GM12872 (cell line): ENCODE data around the gene PCGF2.

Experiments
- TF ChIP-seq, protein P1 (sequence below): IDR thresholded peaks from 3 replicates; pipeline ENCODE4 v1.5.1; 2011; ENCODE audit warnings: low read depth, mild to moderate bottlenecking, low read length, moderate library complexity; ENCODE audit not compliant: insufficient read depth

PCGF2 gene

DNA sequence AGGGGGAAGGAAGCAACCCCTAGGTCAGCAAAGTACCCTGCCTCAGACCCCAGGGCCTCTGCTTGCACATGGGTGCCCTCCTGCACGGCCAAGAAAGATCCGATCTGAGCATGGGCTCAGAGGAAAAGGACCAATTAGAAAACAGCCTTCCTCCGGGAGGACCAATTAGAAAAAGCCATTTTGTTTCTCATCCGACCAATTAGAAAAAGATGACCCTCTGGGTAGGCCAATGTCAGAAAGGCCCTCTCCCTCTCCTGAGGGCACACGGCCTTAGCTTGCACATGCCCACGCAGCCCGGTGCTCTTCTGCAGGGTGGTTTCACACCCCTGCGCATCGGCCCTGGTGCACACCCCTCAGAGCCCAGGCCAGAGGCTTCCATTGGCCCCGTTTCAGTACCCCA is 23.1 kb downstream of the PCGF2 start:
- TF ChIP-seq, protein P1, sequence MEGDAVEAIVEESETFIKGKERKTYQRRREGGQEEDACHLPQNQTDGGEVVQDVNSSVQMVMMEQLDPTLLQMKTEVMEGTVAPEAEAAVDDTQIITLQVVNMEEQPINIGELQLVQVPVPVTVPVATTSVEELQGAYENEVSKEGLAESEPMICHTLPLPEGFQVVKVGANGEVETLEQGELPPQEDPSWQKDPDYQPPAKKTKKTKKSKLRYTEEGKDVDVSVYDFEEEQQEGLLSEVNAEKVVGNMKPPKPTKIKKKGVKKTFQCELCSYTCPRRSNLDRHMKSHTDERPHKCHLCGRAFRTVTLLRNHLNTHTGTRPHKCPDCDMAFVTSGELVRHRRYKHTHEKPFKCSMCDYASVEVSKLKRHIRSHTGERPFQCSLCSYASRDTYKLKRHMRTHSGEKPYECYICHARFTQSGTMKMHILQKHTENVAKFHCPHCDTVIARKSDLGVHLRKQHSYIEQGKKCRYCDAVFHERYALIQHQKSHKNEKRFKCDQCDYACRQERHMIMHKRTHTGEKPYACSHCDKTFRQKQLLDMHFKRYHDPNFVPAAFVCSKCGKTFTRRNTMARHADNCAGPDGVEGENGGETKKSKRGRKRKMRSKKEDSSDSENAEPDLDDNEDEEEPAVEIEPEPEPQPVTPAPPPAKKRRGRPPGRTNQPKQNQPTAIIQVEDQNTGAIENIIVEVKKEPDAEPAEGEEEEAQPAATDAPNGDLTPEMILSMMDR = no peak

GRCh38 chr17:38724337-38724988 is 23.7 kb downstream of the PCGF2 start:
- TF ChIP-seq, protein P1 = no peak

DNA sequence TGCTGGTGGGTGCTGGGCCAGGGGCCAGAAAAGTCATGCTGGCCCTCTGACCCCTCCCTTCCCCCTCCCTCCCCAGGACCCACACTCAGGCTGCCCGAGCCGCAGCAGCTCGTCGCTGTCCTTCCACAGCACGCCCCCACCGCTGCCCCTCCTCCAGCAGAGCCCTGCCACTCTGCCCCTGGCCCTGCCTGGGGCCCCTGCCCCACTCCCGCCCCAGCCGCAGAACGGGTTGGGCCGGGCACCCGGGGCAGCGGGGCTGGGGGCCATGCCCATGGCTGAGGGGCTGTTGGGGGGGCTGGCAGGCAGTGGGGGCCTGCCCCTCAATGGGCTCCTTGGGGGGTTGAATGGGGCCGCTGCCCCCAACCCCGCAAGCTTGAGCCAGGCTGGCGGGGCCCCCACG is 26.3 kb downstream of the PCGF2 start:
- TF ChIP-seq, protein P1 = no peak

DNA sequence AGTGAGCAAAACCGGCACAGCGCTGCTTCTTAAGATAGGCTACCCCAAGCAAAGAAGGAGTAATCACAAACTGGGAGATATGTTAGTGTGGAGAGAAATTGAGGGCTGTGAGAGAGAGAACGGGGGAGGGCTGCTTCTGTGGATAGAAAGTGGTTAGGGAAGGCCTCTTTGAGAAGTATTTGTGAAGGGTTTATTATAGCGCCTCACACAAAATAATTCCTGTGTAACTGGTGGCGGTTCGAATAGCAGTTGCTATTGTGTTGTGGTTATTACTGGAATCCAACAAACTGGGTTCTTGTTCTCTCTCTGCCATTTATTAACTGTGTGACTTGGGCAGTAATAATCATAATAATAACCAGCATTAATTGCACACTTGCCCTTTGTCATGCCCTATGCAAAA is 27.2 kb downstream of the PCGF2 start:
- TF ChIP-seq, protein P1 = no peak

GRCh38 chr17:38719943-38720641 is 28.0 kb downstream of the PCGF2 start:
- TF ChIP-seq, protein P1 = no peak

DNA sequence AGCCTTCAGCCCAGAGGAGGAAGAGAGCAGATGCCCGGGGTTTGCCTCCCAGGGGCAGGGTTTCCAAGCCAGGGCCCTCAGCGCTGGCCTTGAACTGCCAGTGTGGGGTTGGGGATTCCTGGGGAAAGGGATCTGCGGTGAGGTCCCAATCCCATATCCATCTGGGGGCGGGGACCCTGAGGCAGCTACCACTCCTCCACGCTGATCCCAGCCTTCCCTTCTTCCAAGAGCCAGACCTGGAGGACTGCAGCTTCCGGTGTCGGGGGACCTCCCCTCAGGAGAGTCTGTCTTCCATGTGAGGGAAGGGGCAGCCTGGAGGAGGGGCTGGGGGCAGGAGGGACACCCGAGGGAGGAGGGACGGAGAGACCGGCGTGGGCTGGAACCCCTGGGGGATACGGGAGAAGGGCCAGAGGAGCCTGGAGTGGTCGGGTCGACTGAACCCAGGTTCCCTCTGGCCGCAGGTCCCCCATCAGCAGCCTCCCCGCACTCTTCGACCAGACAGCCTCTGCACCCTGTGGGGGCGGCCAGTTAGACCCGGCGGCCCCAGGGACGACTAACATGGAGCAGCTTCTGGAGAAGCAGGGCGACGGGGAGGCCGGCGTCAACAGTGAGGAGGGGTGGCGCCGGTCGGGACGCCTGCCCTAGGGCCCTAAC is 28.7 kb downstream of the PCGF2 start:
- TF ChIP-seq, protein P1 = no peak

GRCh38 chr17:38717139-38717745 is 30.9 kb downstream of the PCGF2 start:
- TF ChIP-seq, protein P1 = no peak
